Loucy (cell line): ENCODE results near the gene COL9A2.

Source experiments
- H2AFZ ChIP-seq: fragments of 200-600 bp; sonication (generic); 2 replicates; pipeline ENCODE4 v1.6.0; 2016; ENCODE audit warnings: antibody characterized with exemption, mild to moderate bottlenecking, low read length, moderate library complexity
- H3F3A ChIP-seq: fragments of 200-600 bp; 2 replicates; pipeline ENCODE4 v1.6.0; 2016; ENCODE audit warnings: antibody characterized with exemption, low read depth, mild to moderate bottlenecking
- H3K27me3 ChIP-seq: fragments of 200-600 bp; sonication (generic); 2 replicates; pipeline ENCODE4 v1.6.1; 2014; ENCODE audit warnings: low read length, mild to moderate bottlenecking; ENCODE audit not compliant: insufficient read depth, poor library complexity, severe bottlenecking
- H3K36me3 ChIP-seq: fragments of 200-600 bp; sonication (generic); 2 replicates; pipeline ENCODE4 v1.6.1; 2016; ENCODE audit warnings: low read length; ENCODE audit not compliant: insufficient read depth
- H3K4me1 ChIP-seq: fragments of 200-600 bp; sonication (generic); 2 replicates; pipeline ENCODE4 v1.5.1; 2014; ENCODE audit warnings: low read length, mild to moderate bottlenecking; ENCODE audit not compliant: insufficient read depth, poor library complexity, severe bottlenecking
- H3K4me2 ChIP-seq: fragments of 200-600 bp; sonication (generic); 2 replicates; pipeline ENCODE4 v1.6.0; 2014; ENCODE audit warnings: antibody characterized with exemption, low read length, low read depth, mild to moderate bottlenecking; ENCODE audit not compliant: poor library complexity, severe bottlenecking
- H3K4me3 ChIP-seq: fragments of 200-600 bp; sonication (generic); 2 replicates; pipeline ENCODE4 v1.5.1; 2014; ENCODE audit warnings: low read length, mild to moderate bottlenecking, mixed read lengths; ENCODE audit not compliant: poor library complexity, severe bottlenecking
- H3K79me2 ChIP-seq: fragments of 200-600 bp; sonication (generic); 2 replicates; pipeline ENCODE4 v1.6.1; 2014; ENCODE audit warnings: low read length; ENCODE audit not compliant: insufficient read depth
- H3K9ac ChIP-seq: fragments of 200-600 bp; sonication (generic); 2 replicates; pipeline ENCODE4 v1.6.0; 2014; ENCODE audit warnings: mild to moderate bottlenecking, low read depth, low read length, moderate library complexity; ENCODE audit not compliant: poor library complexity, severe bottlenecking
- H3K9me2 ChIP-seq: fragments of 200-600 bp; sonication (generic); replicated peaks from 2 replicates; pipeline ENCODE4 v1.6.1; 2016; ENCODE audit warnings: low read depth, low read length, mixed read lengths
- H3K9me3 ChIP-seq: fragments of 200-600 bp; sonication (generic); 2 replicates; pipeline ENCODE4 v1.6.1; 2014; ENCODE audit warnings: mild to moderate bottlenecking, antibody characterized with exemption, low read length, low read depth; ENCODE audit not compliant: insufficient read depth
- H4K20me1 ChIP-seq: fragments of 200-600 bp; sonication (generic); 2 replicates; pipeline ENCODE4 v1.6.0; 2014; ENCODE audit warnings: antibody characterized with exemption, low read length, mild to moderate bottlenecking; ENCODE audit not compliant: insufficient read depth, poor library complexity, severe bottlenecking
- CTCF ChIP-seq: fragments of 200-600 bp; sonication (generic); conservative IDR thresholded peaks from 2 replicates; pipeline ENCODE4 v1.5.1; 2014; ENCODE audit warnings: mild to moderate bottlenecking, antibody characterized with exemption, low read length
- EZH2phosphoT487 ChIP-seq: fragments of 200-600 bp; IDR thresholded peaks from 2 replicates; pipeline ENCODE4 v1.6.1; 2018; ENCODE audit warnings: antibody characterized with exemption, mild to moderate bottlenecking, moderate library complexity, borderline replicate concordance

The COL9A2 gene

GRCh38 chr1:40268211-40268610, 48.9 kb downstream of the COL9A2 start:
- Histone ChIP-seq H3K27me3 (no peaks in the 10 kb centered on the region), H2AFZ (no peak overlapping the region), H3K36me3 (peaks cover 49% of the 10 kb centered on the region), H3K79me2 (peaks cover 29% of the 10 kb centered on the region), H3F3A (no peaks in the 10 kb centered on the region), H3K9me3 (no peaks in the 10 kb centered on the region), H3K4me1 (peaks cover 6% of the 10 kb centered on the region), H3K9ac (no peak overlapping the region), H3K4me2 (no peak overlapping the region), H3K9me2 (no peaks in the 10 kb centered on the region), H3K4me3 (no peak overlapping the region), H4K20me1 (peaks cover 3% of the 10 kb centered on the region)
- TF ChIP-seq EZH2phosphoT487 (no peak), CTCF (no peak)

GRCh38 chr1:40267767-40268187, 49.3 kb downstream of the COL9A2 start:
- Histone ChIP-seq H3F3A (no peaks in the 10 kb centered on the region), H3K4me2 (no peak overlapping the region), H3K9me3 (no peaks in the 10 kb centered on the region), H3K36me3 (peaks cover 47% of the 10 kb centered on the region), H2AFZ (no peak overlapping the region), H3K9me2 (no peaks in the 10 kb centered on the region), H3K79me2 (peaks cover 33% of the 10 kb centered on the region), H3K4me1 (peaks cover 10% of the 10 kb centered on the region), H3K9ac (no peak overlapping the region), H3K27me3 (no peaks in the 10 kb centered on the region), H3K4me3 (no peak overlapping the region), H4K20me1 (peaks cover 3% of the 10 kb centered on the region)
- TF ChIP-seq CTCF: no peak
- TF ChIP-seq EZH2phosphoT487: no peak

- Histone ChIP-seq H3K79me2 (peaks cover 38% of the 10 kb centered on the region), H3K4me3 (no peak overlapping the region)
These were observed 50.1 kb downstream of the COL9A2 start for GRCh38 chr1:40266786-40267535.

More at GRCh38 chr1:40266786-40267535, 50.1 kb downstream of the COL9A2 start:
- H2AFZ ChIP-seq: no peak overlapping the region
- H3F3A ChIP-seq: no peaks in the 10 kb centered on the region
- H4K20me1 ChIP-seq: peaks cover 3% of the 10 kb centered on the region
- H3K27me3 ChIP-seq: no peaks in the 10 kb centered on the region
- H3K36me3 ChIP-seq: peaks cover 41% of the 10 kb centered on the region
- no peaks in the 10 kb centered on the region for H3K9me3 ChIP-seq
- no peak overlapping the region for H3K4me2 ChIP-seq
- no peak for TF ChIP-seq EZH2phosphoT487
- TF ChIP-seq CTCF: no peak
- H3K4me1 ChIP-seq: peaks cover 13% of the 10 kb centered on the region
- H3K9ac ChIP-seq: no peak overlapping the region
- H3K9me2 ChIP-seq: no peaks in the 10 kb centered on the region
